Measurements from ENCODE around the gene DUOXA1. TPM values are rescaled to one million over a fixed set of nuclear protein-coding genes. Genes with fewer than 3 reads are reported as not detected.
A peak's percentile ranks its signal among the peaks of the same experiment; 100 is the strongest.

Gene DUOXA1
- total RNA-seq, 1 donor from 2014 or later: not detected

GRCh38 chr15:45169608-45170480, 40.2 kb upstream of the DUOXA1 start:
- DNase-seq: peak; percentile 82
- Mint-ChIP-seq H3K27ac (ENCODE audit: unreplicated experiment) (peak overlapping the region; percentile 95), H3K4me1 (ENCODE audit: low read depth, unreplicated experiment) (peaks cover 76% of the 10 kb centered on the region)

GRCh38 chr15:45168751-45169551, 39.3 kb upstream of the DUOXA1 start:
- no peak for DNase-seq
- H3K4me1 Mint-ChIP-seq (ENCODE audit: low read depth, unreplicated experiment): peaks cover 68% of the 10 kb centered on the region
- peak overlapping the region; percentile 95 for H3K27ac Mint-ChIP-seq (ENCODE audit: unreplicated experiment)
- peaks cover 5% of the 10 kb centered on the region for H3K36me3 Mint-ChIP-seq (ENCODE audit: unreplicated experiment)
- peak overlapping the region; percentile 58 for H3K4me3 Mint-ChIP-seq (ENCODE audit: unreplicated experiment)
- H3K9me3 Mint-ChIP-seq (ENCODE audit: unreplicated experiment): peaks cover 50% of the 10 kb centered on the region
- H3K27me3 Mint-ChIP-seq (ENCODE audit: unreplicated experiment): peaks cover 40% of the 10 kb centered on the region
- TF ChIP-seq CTCF (IDR thresholded peaks at IDR 0.05; ENCODE audit: partially characterized antibody, unreplicated experiment): no peak

More at GRCh38 chr15:45169608-45170480, 40.2 kb upstream of the DUOXA1 start:
- TF ChIP-seq CTCF (IDR thresholded peaks at IDR 0.05; ENCODE audit: partially characterized antibody, unreplicated experiment): no peak
- peak overlapping the region; percentile 78 for H3K4me3 Mint-ChIP-seq (ENCODE audit: unreplicated experiment)
- peaks cover 47% of the 10 kb centered on the region for H3K9me3 Mint-ChIP-seq (ENCODE audit: unreplicated experiment)
- H3K36me3 Mint-ChIP-seq (ENCODE audit: unreplicated experiment): peaks cover 5% of the 10 kb centered on the region
- H3K27me3 Mint-ChIP-seq (ENCODE audit: unreplicated experiment): peaks cover 40% of the 10 kb centered on the region

- H3K27ac Mint-ChIP-seq (ENCODE audit: unreplicated experiment): peak overlapping the region; percentile 95
- peaks cover 46% of the 10 kb centered on the region for H3K27me3 Mint-ChIP-seq (ENCODE audit: unreplicated experiment)
- H3K36me3 Mint-ChIP-seq (ENCODE audit: unreplicated experiment): peaks cover 5% of the 10 kb centered on the region
- H3K4me3 Mint-ChIP-seq (ENCODE audit: unreplicated experiment): peak overlapping the region; percentile 76
- peaks cover 56% of the 10 kb centered on the region for H3K9me3 Mint-ChIP-seq (ENCODE audit: unreplicated experiment)
- no peak for DNase-seq
- no peak for TF ChIP-seq CTCF (IDR thresholded peaks at IDR 0.05; ENCODE audit: partially characterized antibody, unreplicated experiment)
- H3K4me1 Mint-ChIP-seq (ENCODE audit: low read depth, unreplicated experiment): peaks cover 68% of the 10 kb centered on the region
Measured at GRCh38 chr15:45168286-45168685, 38.6 kb upstream of the DUOXA1 start.

GRCh38 chr15:45167631-45168205, 38.0 kb upstream of the DUOXA1 start:
- H3K27me3 Mint-ChIP-seq (ENCODE audit: unreplicated experiment): peaks cover 48% of the 10 kb centered on the region
- no peak for DNase-seq
- H3K4me1 Mint-ChIP-seq (ENCODE audit: low read depth, unreplicated experiment): peaks cover 66% of the 10 kb centered on the region
- TF ChIP-seq CTCF (IDR thresholded peaks at IDR 0.05; ENCODE audit: partially characterized antibody, unreplicated experiment): peak; percentile 3
- H3K9me3 Mint-ChIP-seq (ENCODE audit: unreplicated experiment): peaks cover 57% of the 10 kb centered on the region
- H3K4me3 Mint-ChIP-seq (ENCODE audit: unreplicated experiment): peak overlapping the region; percentile 76
- H3K27ac Mint-ChIP-seq (ENCODE audit: unreplicated experiment): peak overlapping the region; percentile 95
- H3K36me3 Mint-ChIP-seq (ENCODE audit: unreplicated experiment): peaks cover under 1% of the 10 kb centered on the region
